B cell (primary cell): ENCODE measurements around the gene CHRNA1. TPM values are rescaled to one million over a fixed set of nuclear protein-coding genes. Genes with fewer than 3 reads are reported as not detected.
A peak's percentile ranks its signal among the peaks of the same experiment; 100 is the strongest.

ENCODE experiments used
- ATAC-seq: fragments of 200-7000 bp; cut with Tn5 transposase; one replicate; pipeline ENCODE4 v1.10.0; 2021; ENCODE audit warnings: low read depth, mild to moderate bottlenecking, moderate number of reproducible peaks, moderate library complexity
- CTCF ChIA-PET: fragments of 350-600 bp; sonication (Branson Sonifier 250); formaldehyde crosslinking; loops from one replicate; lab custom pipeline; 2021; ENCODE audit warnings: antibody characterized with exemption, inconsistent platforms; lab: Charles Lee
- POLR2A ChIA-PET: fragments of 350-600 bp; sonication (Branson Sonifier 250); formaldehyde crosslinking; loops from one replicate; lab custom pipeline; 2021; ENCODE audit warnings: antibody characterized with exemption; lab: Charles Lee
- DNase-seq: peaks from one replicate; pipeline ENCODE4 v3.0.0; 2013
- H2AFZ ChIP-seq: 2 replicates; pipeline ENCODE4 v1.6.1; 2012; ENCODE audit warnings: mild to moderate bottlenecking, low read depth, low read length; ENCODE audit not compliant: insufficient read depth, poor library complexity, severe bottlenecking
- H3K27ac ChIP-seq, 2 donors: 1 replicate in 1 of 2; 2 replicates in 1 of 2; pipeline ENCODE4 v1.5.1; 2012 to 2013; ENCODE audit warnings: low read length in 2 of 2, mild to moderate bottlenecking in 2 of 2, moderate library complexity in 1 of 2
- H3K27me3 ChIP-seq, 4 experiments: fragments of 200-600 bp in 1 of 4; sonication (generic) in 1 of 4; replicated peaks in 1 of 4; 1 replicate in 2 of 4; 2 replicates in 2 of 4; pipeline versions ENCODE4 v1.6.1 to v1.7.0; 2013 to 2016; ENCODE audit warnings: low read length in 3 of 4, mild to moderate bottlenecking in 2 of 4, mixed read lengths in 1 of 4, moderate library complexity in 1 of 4; ENCODE audit not compliant: insufficient read depth in 4 of 4, control insufficient read depth in 3 of 4; ENCODE audit errors: control extremely low read depth in 1 of 4
- H3K36me3 ChIP-seq, 2 experiments: replicated peaks in 1 of 2; 1 replicate in 1 of 2; 2 replicates in 1 of 2; pipeline versions ENCODE4 v1.6.1 to v1.7.1; 2013; ENCODE audit warnings: low read length in 1 of 2; ENCODE audit not compliant: insufficient read depth in 2 of 2, control insufficient read depth in 1 of 2; ENCODE audit errors: control extremely low read depth in 1 of 2, extremely low read depth in 1 of 2
- H3K4me1 ChIP-seq, 2 donors: fragments of 200-600 bp in 1 of 2; sonication (generic) in 1 of 2; 1 replicate in 1 of 2; 2 replicates in 1 of 2; pipeline versions ENCODE4 v1.5.1 to v1.6.1; 2013 to 2017; ENCODE audit warnings: low read length in 2 of 2; ENCODE audit not compliant: control insufficient read depth in 2 of 2, insufficient read depth in 2 of 2
- H3K4me2 ChIP-seq: replicated peaks from 2 replicates; pipeline ENCODE3; 2012; ENCODE audit warnings: mild to moderate bottlenecking, low read depth, low read length; ENCODE audit not compliant: poor library complexity, severe bottlenecking
- H3K4me3 ChIP-seq, 5 experiments: fragments of 200-600 bp in 1 of 5; sonication (generic) in 1 of 5; 1 replicate in 3 of 5; 2 replicates in 2 of 5; pipeline versions ENCODE4 v1.5.1 to v1.7.0; 2011 to 2016; ENCODE audit warnings: low read length in 4 of 5, mild to moderate bottlenecking in 4 of 5, low read depth in 2 of 5, control low read depth in 1 of 5, moderate library complexity in 1 of 5; ENCODE audit not compliant: insufficient read depth in 1 of 5; ENCODE audit errors: control extremely low read depth in 1 of 5, extremely low read depth in 1 of 5
- H3K79me2 ChIP-seq: fragments of 200-600 bp; sonication (generic); one replicate; pipeline ENCODE4 v1.6.0; 2016; ENCODE audit warnings: low read length; ENCODE audit not compliant: control insufficient read depth, insufficient read depth
- H3K9ac ChIP-seq: fragments of 200-600 bp; sonication (generic); 2 replicates; pipeline ENCODE4 v1.6.1; 2017; ENCODE audit warnings: mild to moderate bottlenecking, low read length, moderate library complexity
- H3K9me3 ChIP-seq, 3 donors: one replicate each; pipeline versions ENCODE4 v1.6.1 to v1.7.1; 2013; ENCODE audit warnings: low read length in 2 of 3; ENCODE audit not compliant: control insufficient read depth in 2 of 3, insufficient read depth in 1 of 3; ENCODE audit errors: control extremely low read depth in 1 of 3
- H4K20me1 ChIP-seq: 2 replicates; pipeline ENCODE4 v1.6.0; 2012; ENCODE audit warnings: mild to moderate bottlenecking, low read length; ENCODE audit not compliant: insufficient read depth, control insufficient read depth, poor library complexity, severe bottlenecking
- H3K27ac Mint-ChIP-seq: one replicate; pipeline ENCODE4 v1.8.0; 2021; ENCODE audit warnings: mixed read lengths
- H3K27me3 Mint-ChIP-seq: one replicate; pipeline ENCODE4 v1.8.0; 2021; ENCODE audit warnings: mixed read lengths
- H3K4me1 Mint-ChIP-seq: one replicate; pipeline ENCODE4 v1.8.0; 2021; ENCODE audit warnings: mixed read lengths
- H3K4me3 Mint-ChIP-seq: one replicate; pipeline ENCODE4 v1.8.0; 2021; ENCODE audit warnings: mixed read lengths
- H3K9me3 Mint-ChIP-seq: one replicate; pipeline ENCODE4 v1.8.0; 2022; ENCODE audit warnings: mixed read lengths; ENCODE audit not compliant: insufficient read depth
- CTCF ChIP-seq: fragments of 200-600 bp; IDR thresholded peaks from one replicate; pipeline ENCODE4 v1.8.0; 2022; ENCODE audit warnings: antibody characterized with exemption, mild to moderate bottlenecking
- EZH2 ChIP-seq: IDR thresholded peaks from 2 replicates; pipeline ENCODE4 v1.6.1; 2012; ENCODE audit warnings: borderline replicate concordance, low read depth, mild to moderate bottlenecking, moderate library complexity, low read length; ENCODE audit not compliant: insufficient read depth, poor library complexity, severe bottlenecking
- WGBS: methylation state at CpG from one replicate; pipeline ENCODE4 v1.1.5; 2013; ENCODE audit warnings: missing lambda C conversion rate; ENCODE audit not compliant: insufficient coverage; 5-methylcytosine and 5-hydroxymethylcytosine counted together
- intact Hi-C: fragments of 100-400 bp; cut with micrococcal nuclease; formaldehyde crosslinking; loops from one replicate; pipeline ENCODE4 v1.10.0; 2022
- polyA plus RNA-seq: library from polyadenylated mRNA; depleted of rRNA; stranded (reverse); fragments of >200 nt; gene quantifications from 2 replicates; pipeline ENCODE4 v1.2.3, GENCODE V29; 2012
- total RNA-seq, 2 donors: library from RNA; stranded (reverse); fragments of 120-200 nt in 1 of 2; gene quantifications; 1 replicate in 1 of 2; 2 replicates in 1 of 2; pipeline versions ENCODE4 v1.2.3 to v1.2.4, GENCODE V29; 2013 to 2022

The CHRNA1 gene
- total and polyA plus RNA-seq, 2 donors (not counting 1 experiment from before 2014, with no cell fraction given), result 0.20 to 0.22 TPM

- no peaks in the 10 kb centered on the region for H3K36me3 ChIP-seq
- ChIA-PET POLR2A (interaction anchor here (0.6 kb wide), 1 partner anchor 34 kb away, joined by 3 read pairs; no protein-coding TSS in a partner anchor), CTCF (interaction anchor here (0.5 to 9.8 kb wide), 37 partner anchors 12 to 1638 kb away, joined by 3 to 110 read pairs (median 3); partner anchors contain the start of gene WIPF1)
- peak; percentile 65 for DNase-seq
- no peak overlapping the region for H3K27ac ChIP-seq
- 44% methylated on average over 2 of the region's 4 CpGs for whole genome bisulfite sequencing
- Mint-ChIP-seq H3K9me3 (no peaks in the 10 kb centered on the region), H3K27me3 (peaks cover 6% of the 10 kb centered on the region), H3K27ac (no peak overlapping the region), H3K4me3 (no peak overlapping the region), H3K4me1 (no peaks in the 10 kb centered on the region)
- peaks cover 0 to 9% (median 2%) of the 10 kb centered on the region in 4 experiments for H3K27me3 ChIP-seq
- no peaks in the 10 kb centered on the region for H4K20me1 ChIP-seq
- no peaks in the 10 kb centered on the region for H3K79me2 ChIP-seq
- H3K9me3 ChIP-seq, result no peaks in the 10 kb centered on the region
- no peak overlapping the region for H2AFZ ChIP-seq
- TF ChIP-seq EZH2 (no peak), CTCF (peak; percentile 94)
- H3K4me2 ChIP-seq, result no peak overlapping the region
- no peak overlapping the region for H3K9ac ChIP-seq
- peak; percentile 69 for ATAC-seq
- H3K4me3 ChIP-seq, result no peak overlapping the region
- H3K4me1 ChIP-seq, result no peaks in the 10 kb centered on the region
- intact Hi-C loops, result loop anchor here (1.0 to 10.0 kb wide), 3 partner anchors 47 to 585 kb away; no protein-coding TSS in a partner anchor
These were observed 64.1 kb downstream of the CHRNA1 start for GRCh38 chr2:174699993-174700766.

Other genes starting within 250 kb of the CHRNA1 start
- gene WIPF1, start 166.7 kb downstream of the CHRNA1 start, total RNA-seq, result 377 and 390 TPM in 2 replicates
- 130 and 137 TPM in 2 replicates for gene WIPF1, start 166.7 kb downstream of the CHRNA1 start, polyA plus RNA-seq
- 0.95 and 1.4 TPM in 2 replicates for gene CHN1, start 240.9 kb upstream of the CHRNA1 start, total RNA-seq
- 0.79 and 1.0 TPM in 2 replicates for gene CHN1, start 240.9 kb upstream of the CHRNA1 start, polyA plus RNA-seq